ENCODE results near the gene CCDC136.

The CCDC136 gene

DNA sequence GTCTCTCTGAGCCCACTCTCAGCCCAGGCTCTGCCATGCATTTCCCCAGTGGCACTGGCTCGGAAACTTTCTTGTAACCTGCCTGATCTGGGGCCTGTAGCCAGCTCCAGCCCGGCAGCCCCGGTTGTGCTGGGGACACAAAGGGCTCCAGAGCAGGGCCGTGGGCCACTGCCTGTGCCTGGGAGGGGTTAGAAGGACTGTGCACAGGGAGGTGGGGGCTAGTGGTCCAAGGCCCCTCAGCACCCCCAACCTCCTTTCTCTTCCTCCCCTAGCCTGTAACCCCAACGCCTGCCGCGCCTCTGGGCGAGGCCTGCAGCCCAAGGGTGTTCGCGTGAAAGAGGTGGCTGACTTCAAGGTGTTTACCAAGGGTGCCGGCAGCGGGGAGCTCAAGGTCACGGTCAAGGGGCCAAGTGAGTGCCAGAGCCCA lies 48.0 kb downstream of the CCDC136 start:
- no peak for DNase-seq (ENCODE audit: low read depth, low spot score)
- no peak overlapping the region for H3K4me3 ChIP-seq (ENCODE audit: low read length)

DNA sequence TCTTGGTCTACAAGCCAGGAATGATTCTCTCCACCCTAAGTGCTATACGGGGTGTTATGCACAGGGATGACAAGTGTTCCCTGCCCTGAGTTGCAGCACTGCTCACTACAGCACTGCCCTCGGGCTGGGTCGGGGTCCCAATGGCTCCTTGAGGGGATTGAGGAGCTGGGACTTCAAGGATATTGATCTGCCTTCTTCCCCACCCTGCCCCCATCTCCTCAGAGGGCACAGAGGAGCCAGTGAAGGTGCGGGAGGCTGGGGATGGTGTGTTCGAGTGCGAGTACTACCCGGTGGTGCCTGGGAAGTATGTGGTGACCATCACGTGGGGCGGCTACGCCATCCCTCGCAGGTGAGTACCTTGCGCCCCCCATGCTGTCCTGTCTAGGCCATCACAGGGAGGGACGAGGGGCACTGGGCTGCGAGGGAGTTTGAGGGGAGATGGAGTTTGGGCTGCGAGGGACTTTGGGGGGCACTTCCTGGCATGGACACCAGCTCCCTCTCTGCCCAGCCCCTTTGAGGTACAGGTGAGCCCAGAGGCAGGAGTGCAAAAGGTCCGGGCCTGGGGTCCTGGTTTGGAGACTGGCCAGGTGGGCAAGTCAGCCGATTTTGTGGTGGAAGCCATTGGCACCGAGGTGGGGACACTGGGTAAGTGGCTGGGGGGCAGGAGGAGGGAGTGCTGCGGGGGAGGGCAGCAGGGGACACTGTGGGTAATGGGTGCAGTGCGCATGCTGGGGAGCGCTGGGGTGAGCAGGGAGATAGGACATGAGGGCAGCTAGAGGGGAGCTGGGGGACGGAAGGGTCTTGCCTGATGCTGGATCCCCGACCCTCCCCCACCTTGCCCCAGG lies 48.8 kb downstream of the CCDC136 start:
- H3K4me3 ChIP-seq (ENCODE audit: low read length) = no peak overlapping the region
- DNase-seq (ENCODE audit: low read depth, low spot score) = no peak

DNA sequence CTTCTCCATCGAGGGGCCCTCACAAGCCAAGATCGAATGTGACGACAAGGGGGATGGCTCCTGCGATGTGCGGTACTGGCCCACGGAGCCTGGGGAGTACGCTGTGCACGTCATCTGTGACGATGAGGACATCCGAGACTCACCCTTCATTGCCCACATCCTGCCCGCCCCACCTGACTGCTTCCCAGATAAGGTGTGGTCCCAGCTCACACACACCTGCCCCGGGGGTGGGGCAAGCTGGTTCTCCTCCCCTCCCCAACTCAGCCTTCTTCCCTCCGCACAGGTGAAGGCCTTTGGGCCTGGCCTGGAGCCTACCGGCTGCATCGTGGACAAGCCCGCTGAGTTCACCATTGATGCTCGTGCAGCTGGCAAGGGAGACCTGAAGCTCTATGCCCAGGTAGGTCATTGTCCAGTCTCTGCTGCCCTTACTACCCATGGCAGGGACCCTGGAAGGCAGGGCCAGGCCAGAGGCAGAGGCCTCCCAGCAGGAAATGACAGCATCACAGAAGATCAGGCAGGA lies 49.5 kb downstream of the CCDC136 start:
- DNase-seq (ENCODE audit: low read depth, low spot score) = no peak
- no peak overlapping the region for H3K4me3 ChIP-seq (ENCODE audit: low read length)

DNA sequence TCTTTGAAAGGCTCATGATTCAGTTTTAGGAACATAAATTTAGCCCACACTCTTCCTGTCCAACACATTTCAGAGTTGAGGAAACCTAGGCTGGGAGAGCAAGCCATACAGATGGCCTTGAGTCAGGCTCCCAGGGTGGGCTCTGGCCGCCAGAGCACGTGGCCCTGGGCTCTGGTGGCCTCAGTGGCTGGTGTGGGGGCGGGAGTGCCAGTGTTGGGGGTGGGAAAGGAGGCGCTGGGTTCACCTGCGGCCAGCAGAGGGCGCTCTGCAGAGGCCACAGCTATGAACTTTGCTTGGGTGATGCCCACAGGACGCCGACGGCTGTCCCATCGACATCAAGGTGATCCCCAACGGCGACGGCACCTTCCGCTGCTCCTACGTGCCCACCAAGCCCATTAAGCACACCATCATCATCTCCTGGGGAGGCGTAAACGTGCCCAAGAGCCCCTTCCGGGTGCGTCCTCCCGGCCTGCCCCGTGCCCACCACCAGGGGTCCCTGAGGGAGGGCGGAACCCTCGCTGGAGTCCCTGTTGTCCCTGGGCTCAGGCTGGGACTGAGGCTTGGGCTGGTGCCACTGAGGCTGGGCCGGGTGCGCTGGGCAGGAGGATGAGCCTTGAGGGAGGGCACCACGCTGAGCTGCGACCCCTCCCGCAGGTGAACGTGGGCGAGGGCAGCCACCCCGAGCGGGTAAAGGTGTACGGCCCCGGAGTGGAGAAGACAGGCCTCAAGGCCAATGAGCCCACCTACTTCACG lies 50.3 kb downstream of the CCDC136 start:
- H3K4me3 ChIP-seq (ENCODE audit: low read length) = peak overlapping the region; percentile 13; the same call in 1 of the 2 replicates
- DNase-seq (ENCODE audit: low read depth, low spot score) = no peak

DNA sequence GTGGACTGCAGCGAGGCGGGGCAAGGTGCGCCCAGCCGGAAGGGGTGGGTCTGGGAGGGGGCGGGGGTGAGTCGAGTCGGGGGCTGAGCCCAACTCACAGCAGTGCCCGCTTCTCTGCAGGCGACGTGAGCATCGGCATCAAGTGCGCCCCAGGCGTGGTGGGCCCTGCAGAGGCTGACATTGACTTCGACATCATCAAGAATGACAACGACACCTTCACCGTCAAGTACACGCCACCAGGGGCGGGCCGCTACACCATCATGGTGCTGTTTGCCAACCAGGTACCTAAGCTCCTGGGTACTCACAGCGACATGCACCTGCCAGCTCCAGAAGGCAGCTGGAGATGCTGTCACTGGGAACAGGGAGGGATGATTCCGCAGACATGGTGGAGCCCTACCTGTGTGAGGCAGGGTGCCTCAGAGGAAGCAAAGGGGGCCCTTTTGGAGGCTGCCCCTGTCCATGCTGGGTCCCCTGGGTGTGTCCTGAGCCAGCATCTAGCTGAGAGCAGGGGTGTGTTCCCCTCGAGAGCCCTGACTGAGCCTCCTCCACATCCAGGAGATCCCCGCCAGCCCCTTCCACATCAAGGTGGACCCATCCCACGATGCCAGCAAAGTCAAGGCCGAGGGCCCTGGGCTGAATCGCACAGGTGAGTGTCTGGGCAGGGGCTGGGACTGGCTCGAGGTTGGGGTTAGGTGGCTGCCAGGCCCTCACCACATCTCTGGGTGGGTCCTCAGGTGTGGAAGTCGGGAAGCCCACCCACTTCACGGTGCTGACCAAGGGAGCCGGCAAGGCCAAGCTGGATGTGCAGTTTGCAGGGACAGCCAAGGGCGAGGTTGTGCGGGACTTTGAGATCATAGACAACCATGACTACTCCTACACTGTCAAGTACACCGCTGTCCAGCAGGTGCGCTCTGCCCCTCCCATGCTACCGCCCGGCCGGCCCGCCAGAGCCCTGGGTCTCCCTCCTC lies 51.2 kb downstream of the CCDC136 start:
- no peak overlapping the region for H3K4me3 ChIP-seq (ENCODE audit: low read length)
- no peak for DNase-seq (ENCODE audit: low read depth, low spot score)

DNA sequence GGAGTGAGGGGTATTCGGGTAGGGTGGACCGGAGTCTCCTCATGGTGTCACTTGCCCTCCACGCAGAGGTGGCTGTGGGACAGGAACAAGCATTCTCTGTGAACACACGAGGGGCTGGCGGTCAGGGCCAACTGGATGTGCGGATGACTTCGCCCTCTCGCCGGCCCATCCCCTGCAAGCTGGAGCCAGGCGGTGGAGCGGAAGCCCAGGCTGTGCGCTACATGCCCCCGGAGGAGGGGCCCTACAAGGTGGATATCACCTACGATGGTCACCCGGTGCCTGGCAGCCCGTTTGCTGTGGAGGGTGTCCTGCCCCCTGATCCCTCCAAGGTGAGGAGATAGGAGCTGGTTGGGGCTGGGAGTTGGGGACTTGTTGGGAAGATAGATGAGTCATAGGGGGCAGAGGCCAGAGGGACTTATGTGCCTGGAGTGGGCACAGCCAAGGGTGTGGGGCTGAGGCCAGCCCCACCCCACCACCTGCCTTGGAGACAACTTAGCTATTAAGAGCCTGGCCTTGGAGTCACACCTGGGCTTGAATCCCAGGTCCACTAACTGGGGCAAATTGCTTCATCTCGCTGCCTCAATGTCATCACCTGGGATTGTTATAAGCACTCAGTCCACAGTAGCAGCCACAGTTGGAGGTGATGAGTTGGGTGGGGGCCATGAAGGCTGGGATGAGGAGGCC lies 52.3 kb downstream of the CCDC136 start:
- no peak for DNase-seq (ENCODE audit: low read depth, low spot score)
- H3K4me3 ChIP-seq (ENCODE audit: low read length) = no peak overlapping the region

- H3K4me3 ChIP-seq (ENCODE audit: low read length) = no peak overlapping the region
- DNase-seq (ENCODE audit: low read depth, low spot score) = no peak
Observed at GRCh38 chr7:128844777-128845311, 53.1 kb downstream of the CCDC136 start.

GRCh38 chr7:128845475-128845874 lies 53.7 kb downstream of the CCDC136 start:
- no peak overlapping the region for H3K4me3 ChIP-seq (ENCODE audit: low read length)
- no peak for DNase-seq (ENCODE audit: low read depth, low spot score)

DNA sequence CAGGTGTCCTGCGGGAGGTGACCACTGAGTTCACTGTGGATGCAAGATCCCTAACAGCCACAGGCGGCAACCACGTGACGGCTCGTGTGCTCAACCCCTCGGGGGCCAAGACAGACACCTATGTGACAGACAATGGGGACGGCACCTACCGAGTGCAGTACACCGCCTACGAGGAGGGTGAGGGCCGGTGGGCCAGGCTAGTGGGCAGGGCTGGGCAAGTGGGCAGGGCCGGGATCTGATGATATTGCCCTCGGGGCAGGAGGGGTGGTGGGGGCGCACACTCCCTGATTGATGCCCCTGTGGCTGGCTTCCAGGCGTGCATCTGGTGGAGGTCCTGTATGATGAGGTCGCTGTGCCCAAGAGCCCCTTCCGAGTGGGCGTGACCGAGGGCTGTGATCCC lies 54.2 kb downstream of the CCDC136 start:
- H3K4me3 ChIP-seq (ENCODE audit: low read length) = no peak overlapping the region
- DNase-seq (ENCODE audit: low read depth, low spot score) = no peak

- no peak overlapping the region for H3K4me3 ChIP-seq (ENCODE audit: low read length)
- no peak for DNase-seq (ENCODE audit: low read depth, low spot score)
Observed at GRCh38 chr7:128846781-128847444, 55.1 kb downstream of the CCDC136 start.

GRCh38 chr7:128847721-128848211 lies 56.0 kb downstream of the CCDC136 start:
- no peak overlapping the region for H3K4me3 ChIP-seq (ENCODE audit: low read length)
- DNase-seq (ENCODE audit: low read depth, low spot score) = no peak

GRCh38 chr7:128848289-128849155 lies 56.8 kb downstream of the CCDC136 start:
- H3K4me3 ChIP-seq (ENCODE audit: low read length) = no peak overlapping the region
- no peak for DNase-seq (ENCODE audit: low read depth, low spot score)

DNA sequence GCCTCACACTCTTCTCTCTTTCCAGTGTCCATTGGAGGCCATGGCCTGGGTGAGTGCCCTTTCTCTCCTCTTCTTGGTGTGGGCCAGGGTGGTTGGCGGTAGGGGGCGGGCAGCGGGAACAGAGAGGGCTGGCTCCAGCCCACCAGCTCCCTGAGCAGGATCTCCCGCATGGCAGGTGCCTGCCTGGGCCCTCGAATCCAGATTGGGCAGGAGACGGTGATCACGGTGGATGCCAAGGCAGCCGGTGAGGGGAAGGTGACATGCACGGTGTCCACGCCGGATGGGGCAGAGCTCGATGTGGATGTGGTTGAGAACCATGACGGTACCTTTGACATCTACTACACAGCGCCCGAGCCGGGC lies 57.4 kb downstream of the CCDC136 start:
- DNase-seq (ENCODE audit: low read depth, low spot score) = no peak
- no peak overlapping the region for H3K4me3 ChIP-seq (ENCODE audit: low read length)

DNA sequence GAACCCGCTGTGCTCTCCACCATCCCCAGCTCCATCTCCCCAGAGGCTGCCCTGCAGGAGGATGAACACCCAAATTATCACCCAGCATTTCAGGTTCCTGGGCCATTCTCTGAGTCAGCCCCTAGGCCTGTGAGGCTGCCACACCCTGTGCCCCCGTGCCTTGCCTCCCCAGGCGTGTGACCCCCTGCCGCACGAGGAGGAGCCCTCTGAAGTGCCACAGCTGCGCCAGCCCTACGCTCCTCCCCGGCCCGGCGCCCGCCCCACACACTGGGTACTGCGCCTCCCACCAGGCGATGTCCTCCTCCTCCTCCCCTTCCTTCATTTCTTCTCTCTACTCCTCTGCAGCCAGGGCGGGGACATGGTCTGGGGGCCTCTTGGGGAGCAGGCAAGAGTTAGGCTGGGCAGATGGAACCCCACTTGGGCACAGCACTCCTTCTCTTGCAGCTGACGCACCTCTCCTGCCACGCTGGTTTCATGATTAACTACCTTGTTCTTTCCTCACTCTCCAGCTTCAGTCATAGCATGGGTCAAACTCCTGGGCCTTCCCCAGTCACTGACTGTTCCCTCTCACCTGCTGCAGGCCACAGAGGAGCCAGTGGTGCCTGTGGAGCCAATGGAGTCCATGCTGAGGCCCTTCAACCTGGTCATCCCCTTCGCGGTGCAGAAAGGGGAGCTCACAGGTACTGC lies 58.2 kb downstream of the CCDC136 start:
- no peak overlapping the region for H3K4me3 ChIP-seq (ENCODE audit: low read length)
- no peak for DNase-seq (ENCODE audit: low read depth, low spot score)

DNA sequence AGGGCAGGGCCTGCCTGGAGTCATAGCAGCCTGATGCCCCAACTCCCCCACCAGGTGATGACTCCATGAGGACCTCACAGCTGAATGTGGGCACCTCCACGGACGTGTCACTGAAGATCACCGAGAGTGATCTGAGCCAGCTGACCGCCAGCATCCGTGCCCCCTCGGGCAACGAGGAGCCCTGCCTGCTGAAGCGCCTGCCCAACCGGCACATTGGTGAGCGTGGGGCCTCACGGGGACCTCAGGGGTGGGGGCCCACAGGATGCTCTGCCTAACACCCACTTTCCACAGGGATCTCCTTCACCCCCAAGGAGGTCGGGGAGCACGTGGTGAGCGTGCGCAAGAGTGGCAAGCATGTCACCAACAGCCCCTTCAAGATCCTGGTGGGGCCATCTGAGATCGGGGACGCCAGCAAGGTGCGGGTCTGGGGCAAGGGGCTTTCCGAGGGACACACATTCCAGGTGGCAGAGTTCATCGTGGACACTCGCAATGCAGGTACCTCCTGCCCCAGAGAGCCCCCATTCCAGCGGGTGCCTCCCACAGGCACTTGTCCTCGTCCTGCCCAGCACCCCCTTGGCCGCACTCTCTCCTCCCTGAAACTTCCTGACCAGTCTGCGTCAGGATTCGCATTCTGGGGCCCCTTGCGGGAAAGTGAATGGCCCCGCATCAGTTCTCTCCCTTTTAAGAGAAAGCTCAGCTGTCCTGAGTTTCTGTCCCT lies 60.9 kb downstream of the CCDC136 start:
- DNase-seq (ENCODE audit: low read depth, low spot score) = no peak
- H3K4me3 ChIP-seq (ENCODE audit: low read length) = no peak overlapping the region

DNA sequence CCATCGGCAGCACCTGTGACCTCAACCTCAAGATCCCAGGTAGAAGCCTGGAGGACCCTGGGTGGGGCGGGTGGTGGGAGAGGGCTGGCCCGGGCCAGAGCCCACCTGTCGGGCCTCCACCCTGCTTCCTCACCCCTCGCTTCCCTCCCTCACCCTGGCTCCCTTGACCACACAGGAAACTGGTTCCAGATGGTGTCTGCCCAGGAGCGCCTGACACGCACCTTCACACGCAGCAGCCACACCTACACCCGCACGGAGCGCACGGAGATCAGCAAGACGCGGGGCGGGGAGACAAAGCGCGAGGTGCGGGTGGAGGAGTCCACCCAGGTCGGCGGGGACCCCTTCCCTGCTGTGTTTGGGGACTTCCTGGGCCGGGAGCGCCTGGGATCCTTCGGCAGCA lies 62.0 kb downstream of the CCDC136 start:
- DNase-seq (ENCODE audit: low read depth, low spot score) = no peak
- H3K4me3 ChIP-seq (ENCODE audit: low read length) = no peak overlapping the region
